ENCODE results near the gene GLO1. TPM values are rescaled to one million over a fixed set of nuclear protein-coding genes. Genes with fewer than 3 reads are reported as not detected.

GLO1 gene
- total and polyA plus RNA-seq, 7 donors = 39.5 to 151 (median 83.2) TPM

- Histone ChIP-seq H3K27ac (no peak overlapping the region), H3K9me3 (no peaks in the 10 kb centered on the region), H3K4me3 (no peak overlapping the region), H3K4me1 (no peaks in the 10 kb centered on the region), H3K36me3 (ENCODE audit: insufficient read depth in 1 of 2, low read depth in 1 of 2) (peaks cover 0 to 95% of the 10 kb centered on the region in 2 donors), H3K27me3 (ENCODE audit: insufficient read depth in 3 of 3, low read length in 2 of 3) (no peaks in the 10 kb centered on the region)
- WGBS, 3 donors = 91 to 95% (median 95%) methylated on average over 1 of the region's 1 CpG
- intact Hi-C loops (cut with DNase I) = loop anchor here in 1 of 2 donors (10.0 kb wide), 1 partner anchor 645 kb away; no protein-coding TSS in a partner anchor
- TF ChIP-seq CTCF (IDR thresholded peaks at IDR 0.05) = no peak
- DNase-seq (no peak), ATAC-seq (no peak)
Observed at GRCh38 chr6:38679668-38680067, 23.3 kb downstream of the GLO1 start.

GRCh38 chr6:38678178-38678760 lies 24.7 kb downstream of the GLO1 start:
- Histone ChIP-seq H3K27me3 (ENCODE audit: insufficient read depth in 3 of 3, low read length in 2 of 3) (no peaks in the 10 kb centered on the region), H3K27ac (no peak overlapping the region), H3K36me3 (ENCODE audit: insufficient read depth in 1 of 2, low read depth in 1 of 2) (peaks cover 0 to 83% of the 10 kb centered on the region in 2 donors), H3K9me3 (no peaks in the 10 kb centered on the region), H3K4me1 (no peaks in the 10 kb centered on the region), H3K4me3 (no peak overlapping the region)
- no peak for TF ChIP-seq CTCF (IDR thresholded peaks at IDR 0.05)
- DNase-seq = no peak
- 85 to 90% (median 89%) methylated on average over 7 of the region's 7 CpGs for WGBS, 3 donors
- intact Hi-C loops (cut with DNase I) = loop anchor here in 1 of 2 donors (10.0 kb wide), 1 partner anchor 643 kb away; no protein-coding TSS in a partner anchor
- no peak for ATAC-seq

- Histone ChIP-seq H3K27ac (no peak overlapping the region), H3K4me1 (no peaks in the 10 kb centered on the region), H3K36me3 (ENCODE audit: insufficient read depth in 1 of 2, low read depth in 1 of 2) (peaks cover 0 to 74% of the 10 kb centered on the region in 2 donors), H3K9me3 (no peaks in the 10 kb centered on the region), H3K4me3 (no peak overlapping the region), H3K27me3 (ENCODE audit: insufficient read depth in 3 of 3, low read length in 2 of 3) (no peaks in the 10 kb centered on the region)
- ATAC-seq (no peak), DNase-seq (no peak)
- intact Hi-C loops (cut with DNase I) = loop anchor here in 1 of 2 donors (10.0 kb wide), 1 partner anchor 642 kb away; no protein-coding TSS in a partner anchor
- TF ChIP-seq CTCF (IDR thresholded peaks at IDR 0.05) = no peak
- 77 to 85% (median 83%) methylated on average over 1 of the region's 1 CpG for WGBS, 3 donors
Observed at GRCh38 chr6:38676974-38677544, 25.9 kb downstream of the GLO1 start.

GRCh38 chr6:38676236-38676973 lies 26.5 kb downstream of the GLO1 start:
- H3K4me3 ChIP-seq = no peak overlapping the region
- no peaks in the 10 kb centered on the region for H3K27me3 ChIP-seq (ENCODE audit: insufficient read depth in 3 of 3, low read length in 2 of 3)
- peaks cover 0 to 68% of the 10 kb centered on the region in 2 donors for H3K36me3 ChIP-seq (ENCODE audit: insufficient read depth in 1 of 2, low read depth in 1 of 2)
- TF ChIP-seq CTCF (IDR thresholded peaks at IDR 0.05) = no peak
- intact Hi-C loops (cut with DNase I) = loop anchor here in 1 of 2 donors (10.0 kb wide), 1 partner anchor 642 kb away; no protein-coding TSS in a partner anchor
- no peaks in the 10 kb centered on the region for H3K9me3 ChIP-seq
- H3K27ac ChIP-seq = no peak overlapping the region
- 86 to 93% (median 88%) methylated on average over 2 of the region's 2 CpGs for WGBS, 3 donors
- no peak for ATAC-seq
- no peak for DNase-seq
- H3K4me1 ChIP-seq = no peaks in the 10 kb centered on the region

Data from psoas muscle (tissue), 8 donors.